Vagina (tissue), 2 donors: ENCODE measurements around the gene ENTHD1.

Experiments used
- CTCF ChIP-seq, 3 experiments: fragments of 450-650 bp in 2 of 3; fragments of 200-600 bp in 1 of 3; sonication (generic) in 1 of 3; IDR thresholded peaks; one replicate each; pipeline ENCODE4 v1.5.1; 2017 to 2019; ENCODE audit warnings: antibody characterized with exemption in 3 of 3, mild to moderate bottlenecking in 2 of 3, moderate library complexity in 2 of 3
- POLR2A ChIP-seq, 2 donors: fragments of 450-650 bp; IDR thresholded peaks; one replicate each; pipeline ENCODE4 v1.6.1; 2017; ENCODE audit warnings: antibody characterized with exemption in 2 of 2, mild to moderate bottlenecking in 2 of 2, moderate library complexity in 2 of 2

- no peak for TF ChIP-seq CTCF (IDR thresholded peaks at IDR 0.05)
- no peak for TF ChIP-seq POLR2A (IDR thresholded peaks at IDR 0.05)
These were observed 20.3 kb upstream of the ENTHD1 start for GRCh38 chr22:39913886-39914285.
